ENCODE measurements around the gene VWA8. TPM values are rescaled to one million over a fixed set of nuclear protein-coding genes. Genes with fewer than 3 reads are reported as not detected.
"Not testable (repeated sequence)": the region's sequence is repeated elsewhere in the genome, so short reads cannot be mapped to it uniquely, and the experiment has no call there.

The VWA8 gene
- polyA plus RNA-seq, 1 donor (not counting 4 experiments of a cell fraction or from before 2014, with no cell fraction given), result 17.8 TPM

DNA sequence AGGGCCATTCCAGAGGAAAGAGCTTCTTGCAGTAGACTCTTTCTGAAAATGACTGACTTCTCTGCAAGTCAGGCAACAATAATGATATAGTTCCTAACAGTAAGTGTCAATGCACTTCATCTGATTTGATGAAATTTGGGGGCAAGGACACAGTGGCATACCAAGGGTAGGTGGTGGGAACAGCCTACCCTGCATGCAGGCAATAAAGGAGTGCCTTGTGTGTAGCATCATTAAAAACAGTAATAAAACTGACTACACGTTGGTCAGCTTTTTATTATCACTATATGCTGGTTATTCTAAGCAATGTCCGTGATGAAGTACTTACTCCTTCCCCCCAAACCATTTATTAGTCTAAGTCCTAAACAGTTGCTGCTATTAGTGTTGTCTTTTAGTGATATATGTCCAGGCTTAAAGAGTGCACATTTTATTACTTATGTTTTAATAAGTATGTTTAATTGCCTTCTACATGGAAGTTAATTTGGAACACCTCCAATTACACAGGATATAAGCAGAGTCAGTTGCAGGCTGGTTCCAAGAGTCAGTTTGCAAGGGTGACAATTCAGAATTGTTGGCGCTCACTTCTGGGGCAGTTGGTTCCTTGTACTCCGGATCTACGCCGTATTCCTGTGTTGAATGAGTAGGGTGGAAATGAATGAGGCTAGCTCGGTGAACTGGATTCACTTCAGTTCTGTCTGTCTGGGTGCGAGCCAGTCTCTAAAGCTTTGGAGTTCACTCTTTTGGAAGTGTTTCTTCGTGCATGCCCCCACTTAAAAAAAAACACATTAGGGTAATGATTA is 419.6 kb downstream of the VWA8 start:
- TF ChIP-seq EZH2 (IDR thresholded peaks at IDR 0.05; ENCODE audit: low read length), result no peak
- TF ChIP-seq, protein P1, sequence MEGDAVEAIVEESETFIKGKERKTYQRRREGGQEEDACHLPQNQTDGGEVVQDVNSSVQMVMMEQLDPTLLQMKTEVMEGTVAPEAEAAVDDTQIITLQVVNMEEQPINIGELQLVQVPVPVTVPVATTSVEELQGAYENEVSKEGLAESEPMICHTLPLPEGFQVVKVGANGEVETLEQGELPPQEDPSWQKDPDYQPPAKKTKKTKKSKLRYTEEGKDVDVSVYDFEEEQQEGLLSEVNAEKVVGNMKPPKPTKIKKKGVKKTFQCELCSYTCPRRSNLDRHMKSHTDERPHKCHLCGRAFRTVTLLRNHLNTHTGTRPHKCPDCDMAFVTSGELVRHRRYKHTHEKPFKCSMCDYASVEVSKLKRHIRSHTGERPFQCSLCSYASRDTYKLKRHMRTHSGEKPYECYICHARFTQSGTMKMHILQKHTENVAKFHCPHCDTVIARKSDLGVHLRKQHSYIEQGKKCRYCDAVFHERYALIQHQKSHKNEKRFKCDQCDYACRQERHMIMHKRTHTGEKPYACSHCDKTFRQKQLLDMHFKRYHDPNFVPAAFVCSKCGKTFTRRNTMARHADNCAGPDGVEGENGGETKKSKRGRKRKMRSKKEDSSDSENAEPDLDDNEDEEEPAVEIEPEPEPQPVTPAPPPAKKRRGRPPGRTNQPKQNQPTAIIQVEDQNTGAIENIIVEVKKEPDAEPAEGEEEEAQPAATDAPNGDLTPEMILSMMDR (optimal IDR thresholded peaks at IDR 0.05 in 1 of 3, IDR thresholded peaks at IDR 0.05 in 1 of 3, conservative IDR thresholded peaks at IDR 0.05 in 1 of 3; ENCODE audit: extremely low read depth in 1 of 3, insufficient read depth in 2 of 3, low read length in 3 of 3), result no peak
- peaks cover 19% of the 10 kb centered on the region for H3K4me1 ChIP-seq (ENCODE audit: control insufficient read depth, extremely low read depth, insufficient read depth, low read length)
- FAIRE-seq, result no peak
- H3K27ac ChIP-seq (ENCODE audit: control insufficient read depth, insufficient read depth, low read length), result no peak overlapping the region
- H3K4me2 ChIP-seq (ENCODE audit: control insufficient read depth, extremely low read depth, insufficient read depth, low read depth, low read length), result no peak overlapping the region
- H3K9me1 ChIP-seq (ENCODE audit: control insufficient read depth, extremely low read depth, insufficient read depth, low read length), result no peaks in the 10 kb centered on the region
- dilution Hi-C loops (cut with MboI; ENCODE audit: extremely low pct_ligation_motif_present, low sequenced_read_pairs), result no loop called here
- no peaks in the 10 kb centered on the region for H3K79me2 ChIP-seq (ENCODE audit: control insufficient read depth, insufficient read depth, low read length)
- peaks cover 11% of the 10 kb centered on the region for H3K27me3 ChIP-seq (ENCODE audit: control insufficient read depth, extremely low read depth, insufficient read depth, low read length)
- no peak for DNase-seq (ENCODE audit: low read depth, low spot score)
- peaks cover 3% of the 10 kb centered on the region for H3K9me3 ChIP-seq (ENCODE audit: control insufficient read depth, low read depth, low read length)
- H3K4me3 ChIP-seq (ENCODE audit: control insufficient read depth in 2 of 3, extremely low read depth in 1 of 3, insufficient read depth in 2 of 3, low read depth in 1 of 3, low read length in 3 of 3), result no peak overlapping the region
- no peak overlapping the region for H2AFZ ChIP-seq (ENCODE audit: control insufficient read depth, low read length)
- no peak overlapping the region for H3K9ac ChIP-seq (ENCODE audit: control insufficient read depth, extremely low read depth, insufficient read depth, low read length)
- H3K36me3 ChIP-seq (ENCODE audit: control insufficient read depth in 2 of 2, extremely low read depth in 1 of 2, insufficient read depth in 2 of 2, low read length in 2 of 2), result no peaks in the 10 kb centered on the region
- no peaks in the 10 kb centered on the region for H4K20me1 ChIP-seq (ENCODE audit: control insufficient read depth, extremely low read depth, insufficient read depth, low read length)

DNA sequence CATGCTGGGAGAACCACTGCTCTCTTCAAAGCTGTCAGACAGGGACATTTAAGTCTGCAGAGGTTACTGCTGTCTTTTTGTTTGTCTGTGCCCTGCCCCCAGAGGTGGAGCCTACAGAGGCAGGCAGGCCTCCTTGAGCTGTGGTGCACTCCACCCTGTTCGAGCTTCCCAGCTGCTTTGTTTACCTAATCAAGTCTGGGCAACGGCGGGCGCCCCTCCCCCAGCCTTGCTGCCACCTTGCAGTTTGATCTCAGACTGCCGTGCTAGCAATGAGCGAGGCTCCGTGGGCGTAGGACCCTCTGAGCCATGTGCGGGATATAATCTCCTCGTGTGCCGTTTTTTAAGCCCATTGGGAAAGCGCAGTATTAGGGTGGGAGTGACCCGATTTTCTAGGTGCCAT is 420.7 kb downstream of the VWA8 start:
- H2AFZ ChIP-seq (ENCODE audit: control insufficient read depth, low read length); dilution Hi-C loops (cut with MboI; ENCODE audit: extremely low pct_ligation_motif_present, low sequenced_read_pairs); H3K9ac ChIP-seq (ENCODE audit: control insufficient read depth, extremely low read depth, insufficient read depth, low read length); H3K9me3 ChIP-seq (ENCODE audit: control insufficient read depth, low read depth, low read length); H3K4me3 ChIP-seq (ENCODE audit: control insufficient read depth in 2 of 3, extremely low read depth in 1 of 3, insufficient read depth in 2 of 3, low read depth in 1 of 3, low read length in 3 of 3); H3K9me1 ChIP-seq (ENCODE audit: control insufficient read depth, extremely low read depth, insufficient read depth, low read length); H3K4me2 ChIP-seq (ENCODE audit: control insufficient read depth, extremely low read depth, insufficient read depth, low read depth, low read length); H3K36me3 ChIP-seq (ENCODE audit: control insufficient read depth in 2 of 2, extremely low read depth in 1 of 2, insufficient read depth in 2 of 2, low read length in 2 of 2); H4K20me1 ChIP-seq (ENCODE audit: control insufficient read depth, extremely low read depth, insufficient read depth, low read length); H3K27ac ChIP-seq (ENCODE audit: control insufficient read depth, insufficient read depth, low read length); DNase-seq (ENCODE audit: low read depth, low spot score); H3K79me2 ChIP-seq (ENCODE audit: control insufficient read depth, insufficient read depth, low read length); H3K4me1 ChIP-seq (ENCODE audit: control insufficient read depth, extremely low read depth, insufficient read depth, low read length); FAIRE-seq: not testable (repeated sequence)
- H3K27me3 ChIP-seq (ENCODE audit: control insufficient read depth, extremely low read depth, insufficient read depth, low read length), result peaks cover 11% of the 10 kb centered on the region
